Hippocampal formation (tissue), 2 donors: ENCODE measurements around the gene POU3F1.

Experiments used
- DNase-seq, 2 donors: peaks; one replicate each; lab custom pipeline; 2025; lab: John Stamatoyannopoulos, UW

POU3F1 gene

DNA sequence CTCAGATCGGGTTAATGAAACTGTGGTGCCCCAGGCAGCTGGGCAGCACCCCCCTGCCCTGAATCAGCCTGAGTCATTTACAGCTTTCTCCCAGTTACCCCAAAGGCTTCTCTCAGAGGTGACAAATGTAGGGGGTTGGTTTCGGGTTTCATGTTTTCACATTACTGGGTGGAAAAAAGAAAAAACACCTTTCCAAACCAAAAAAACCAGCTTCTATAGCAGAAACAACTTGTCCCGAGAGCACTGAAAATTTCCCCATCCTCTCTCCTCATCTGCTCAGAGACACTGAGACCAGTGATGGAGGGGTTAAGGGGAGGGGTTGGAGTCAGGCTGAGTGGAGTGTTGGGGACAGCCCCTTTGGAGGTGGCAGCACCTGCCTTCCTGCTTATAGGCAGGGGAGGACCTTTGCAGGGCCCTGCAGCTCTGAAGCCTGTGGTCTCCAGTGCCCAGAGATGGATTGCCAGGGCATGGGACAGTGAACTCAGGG lies 18.4 kb downstream of the POU3F1 start:
- DNase-seq: no peak

DNA sequence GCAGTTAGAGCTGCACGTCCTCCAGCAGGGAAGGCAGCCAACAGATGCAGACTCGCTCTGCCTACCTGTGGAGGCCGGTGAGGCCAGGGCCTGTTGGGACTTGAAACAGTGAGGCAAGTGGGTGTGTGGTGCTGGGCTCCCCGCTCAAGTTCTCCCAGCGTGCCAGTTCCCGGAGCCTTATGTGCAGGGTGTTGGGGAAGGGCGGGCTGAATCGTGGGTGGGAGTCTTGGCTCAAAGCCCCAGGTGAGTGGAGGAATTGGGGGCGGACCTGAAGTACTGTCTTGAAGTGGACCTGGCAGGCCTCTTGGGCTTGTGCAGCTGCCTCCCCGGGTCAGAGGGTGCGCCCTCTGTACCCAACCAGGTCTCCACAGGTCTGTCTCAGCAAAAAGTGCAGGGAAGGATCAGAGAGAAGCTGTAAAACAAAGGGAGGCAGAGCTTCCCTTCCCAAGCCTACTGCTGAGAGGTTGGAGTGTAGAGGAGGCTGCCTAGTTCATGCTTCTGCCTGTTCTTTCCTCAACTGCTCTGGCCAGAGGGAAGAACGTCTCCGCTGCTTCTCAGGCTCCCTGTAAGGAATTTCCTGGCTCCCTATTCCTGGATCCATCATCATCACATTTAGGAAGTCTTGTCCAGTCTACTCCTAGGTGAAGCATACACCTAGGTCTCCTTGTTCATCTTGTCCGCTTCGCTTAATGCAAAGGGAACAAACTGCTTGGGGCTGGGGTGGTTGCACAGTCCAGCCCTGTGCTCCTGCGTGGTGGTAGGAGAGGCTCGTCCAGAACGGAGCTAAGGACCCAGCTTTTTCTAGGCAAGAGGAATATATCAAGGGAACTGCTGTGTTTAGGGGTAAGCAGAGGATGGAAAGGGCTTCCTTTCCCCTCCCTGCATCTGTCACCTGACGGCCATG lies 19.1 kb downstream of the POU3F1 start:
- no peak for DNase-seq

DNA sequence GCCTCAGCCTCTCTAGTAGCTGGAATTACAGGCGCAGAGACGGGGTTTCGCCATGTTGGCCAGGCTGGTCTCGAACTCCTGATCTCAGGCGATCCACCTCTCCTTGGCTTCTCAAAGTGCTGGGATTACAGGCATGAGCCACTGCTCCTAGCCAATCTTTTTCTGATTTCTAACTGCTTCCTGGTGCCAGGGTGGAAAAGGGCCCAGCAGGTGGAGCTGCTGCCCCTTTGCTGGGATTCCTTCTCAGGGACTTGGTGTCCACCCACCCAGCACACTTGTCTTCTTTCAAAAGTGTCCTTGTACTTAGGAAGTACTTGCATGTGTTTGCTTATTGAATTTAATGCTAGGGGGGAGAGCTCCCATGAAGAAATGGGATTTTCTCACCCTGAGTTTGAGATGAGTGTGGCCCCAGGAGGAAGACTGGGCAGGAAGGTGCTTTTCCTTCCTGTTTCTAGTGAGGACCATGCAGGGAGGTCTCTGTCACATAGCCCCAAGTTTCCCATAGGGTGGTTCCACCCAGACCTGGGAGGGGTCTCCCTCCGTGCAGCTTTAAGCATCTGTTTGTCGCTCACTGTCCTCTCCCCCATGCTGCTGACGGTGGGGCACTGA lies 19.9 kb downstream of the POU3F1 start:
- DNase-seq: peak; percentile 22 to 57

DNA sequence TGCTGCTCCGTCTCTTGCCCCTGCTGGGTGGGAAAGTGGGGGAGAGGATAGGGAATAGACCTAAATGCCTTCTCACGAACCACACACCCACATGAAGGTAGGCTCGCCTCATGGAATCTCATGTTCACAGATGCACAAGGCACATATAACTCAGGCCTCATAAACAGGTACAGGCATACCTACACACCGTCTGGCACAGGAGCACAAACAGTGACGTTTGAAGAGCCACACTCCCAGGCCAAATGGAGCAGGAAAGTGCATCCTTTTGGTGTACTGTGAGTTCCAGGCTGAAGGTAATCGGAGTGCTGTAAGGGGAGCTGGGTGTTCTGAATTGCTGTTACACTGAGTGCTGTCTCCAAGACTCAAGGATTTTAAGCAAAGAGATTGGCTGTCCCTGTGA lies 20.9 kb downstream of the POU3F1 start:
- DNase-seq: no peak

DNA sequence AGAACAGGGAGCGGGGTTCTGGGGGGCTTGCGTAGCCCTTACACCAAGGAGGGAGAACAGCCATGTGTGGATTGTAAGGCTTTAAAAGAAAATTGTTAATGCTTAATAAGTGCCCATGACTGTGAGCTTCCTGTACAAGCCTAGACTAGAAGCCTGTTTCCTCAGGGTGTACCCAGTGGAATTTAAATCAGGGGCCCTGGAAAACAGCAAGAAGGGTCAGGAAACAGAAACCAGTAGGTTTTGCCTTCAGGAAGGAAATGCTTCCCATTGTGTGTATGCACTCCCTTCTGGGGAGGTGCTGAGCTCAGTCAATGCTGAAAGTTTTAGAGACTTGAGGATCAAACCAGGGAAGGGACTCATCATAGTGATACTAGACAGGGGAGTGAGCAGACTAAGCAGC lies 21.4 kb downstream of the POU3F1 start:
- no peak for DNase-seq

DNA sequence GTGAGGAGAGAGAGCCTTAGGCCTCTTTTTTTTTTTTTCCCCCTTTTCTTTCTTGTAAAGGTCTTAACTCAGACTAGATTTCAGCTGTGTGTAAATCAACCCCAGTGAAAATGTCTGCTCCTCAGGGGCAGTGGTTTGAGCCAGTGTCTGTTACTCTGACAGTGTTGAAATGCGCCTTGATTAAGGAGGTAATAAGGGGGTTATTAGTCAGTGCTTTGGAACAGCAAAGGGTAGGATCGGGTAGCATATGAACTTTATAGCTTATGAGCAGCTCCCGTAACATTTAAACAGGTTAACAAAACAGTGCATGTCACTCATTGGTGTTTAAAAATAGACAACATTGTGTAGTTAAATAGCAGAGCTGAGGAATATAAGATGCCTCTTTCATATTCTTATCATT lies 23.8 kb downstream of the POU3F1 start:
- no peak for DNase-seq

DNA sequence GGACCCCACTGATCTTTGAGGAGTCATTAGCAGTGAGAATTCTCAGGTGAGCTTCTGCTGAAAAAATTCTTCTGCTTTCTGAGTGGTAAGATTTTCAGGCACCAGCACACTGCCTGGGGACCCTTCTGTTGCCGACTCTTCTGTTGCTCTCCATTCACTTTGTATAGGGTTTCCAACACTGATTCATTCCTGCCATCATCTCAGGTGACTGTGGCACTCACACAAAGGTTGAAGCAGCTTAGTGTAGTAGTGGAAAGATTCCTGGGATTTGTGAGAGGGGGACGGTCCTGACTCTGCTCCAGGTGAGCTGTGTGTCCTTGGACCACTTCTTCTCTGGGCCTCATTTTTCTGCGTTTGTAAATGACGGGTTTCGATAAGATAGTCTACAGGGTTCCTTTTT lies 24.6 kb downstream of the POU3F1 start:
- DNase-seq: no peak

DNA sequence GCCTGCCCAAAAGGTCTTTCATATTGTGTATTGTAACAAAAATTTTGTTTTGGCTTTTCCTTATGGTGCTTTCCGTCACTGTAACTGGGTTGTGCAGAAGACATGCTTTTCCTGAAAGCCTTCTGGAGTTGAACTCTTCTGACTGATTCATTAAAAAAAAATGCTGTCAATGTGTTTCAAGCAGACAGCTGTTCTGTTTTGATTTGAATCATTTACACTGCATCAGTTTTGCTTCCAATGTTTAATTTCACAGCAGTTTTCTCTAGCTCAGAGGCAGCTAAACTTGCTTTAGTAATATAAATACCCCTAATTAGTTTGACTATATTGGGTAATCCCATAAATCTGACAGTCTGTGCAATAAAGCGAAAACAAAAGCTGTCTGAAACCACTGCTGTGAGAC lies 26.2 kb downstream of the POU3F1 start:
- no peak for DNase-seq

DNA sequence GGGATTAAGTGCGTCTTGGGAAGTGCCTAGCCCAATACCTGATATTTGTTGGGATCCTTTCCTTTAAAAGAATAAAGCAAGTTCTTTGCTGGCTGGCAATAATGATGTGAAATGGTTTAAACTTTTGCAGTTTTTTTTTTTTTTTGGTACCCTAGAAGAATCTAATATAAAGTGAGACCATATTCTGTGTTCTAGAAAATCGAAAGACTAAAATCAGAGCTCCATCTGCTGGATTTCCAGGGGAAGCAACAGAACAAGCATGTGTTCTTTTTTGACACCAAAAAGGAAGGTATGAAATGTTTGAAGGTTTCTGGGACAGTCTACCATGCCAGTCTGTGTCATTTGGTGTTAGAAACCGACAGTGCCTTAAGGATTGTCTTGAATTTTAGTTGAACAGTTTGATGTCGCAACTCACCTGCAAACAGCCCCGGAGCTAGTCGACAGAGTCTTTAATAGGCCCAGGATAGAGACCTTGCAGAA lies 27.7 kb downstream of the POU3F1 start:
- DNase-seq: no peak

DNA sequence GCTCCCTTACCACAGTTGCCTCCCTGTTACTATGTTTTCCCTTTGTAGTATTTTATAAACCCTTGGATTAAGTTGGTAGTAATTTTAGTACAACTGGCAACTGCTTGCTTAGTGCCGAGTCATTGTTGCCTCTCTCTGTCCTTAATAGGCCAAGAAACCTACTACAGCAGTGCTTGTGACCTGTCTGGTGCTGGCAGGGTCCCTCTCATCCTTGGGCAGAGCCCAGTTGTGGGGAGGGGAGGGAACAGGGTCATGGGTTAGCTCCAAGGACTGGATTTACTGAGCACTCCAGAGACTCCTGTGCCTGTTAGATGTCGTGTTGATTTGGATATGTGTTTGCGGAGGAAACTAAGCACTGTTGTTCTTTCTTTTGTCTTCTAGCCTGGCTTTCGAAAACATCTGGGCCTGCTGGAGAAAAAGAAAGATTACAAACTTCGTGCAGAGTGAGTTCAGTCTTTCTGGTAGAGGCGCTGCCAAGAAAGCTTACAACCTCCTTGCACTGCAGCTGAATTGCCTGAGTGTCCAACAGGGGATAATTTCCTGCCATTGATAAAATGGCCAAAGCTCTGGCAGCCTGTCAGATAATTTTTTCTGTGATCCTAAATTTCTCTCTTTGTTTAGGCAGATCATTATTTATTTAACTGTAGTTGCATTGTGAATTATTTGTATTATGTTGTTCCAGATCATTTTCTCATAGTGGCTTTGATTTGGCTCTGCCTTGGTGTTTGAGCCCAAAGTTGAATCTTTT lies 30.4 kb downstream of the POU3F1 start:
- DNase-seq: no peak

DNA sequence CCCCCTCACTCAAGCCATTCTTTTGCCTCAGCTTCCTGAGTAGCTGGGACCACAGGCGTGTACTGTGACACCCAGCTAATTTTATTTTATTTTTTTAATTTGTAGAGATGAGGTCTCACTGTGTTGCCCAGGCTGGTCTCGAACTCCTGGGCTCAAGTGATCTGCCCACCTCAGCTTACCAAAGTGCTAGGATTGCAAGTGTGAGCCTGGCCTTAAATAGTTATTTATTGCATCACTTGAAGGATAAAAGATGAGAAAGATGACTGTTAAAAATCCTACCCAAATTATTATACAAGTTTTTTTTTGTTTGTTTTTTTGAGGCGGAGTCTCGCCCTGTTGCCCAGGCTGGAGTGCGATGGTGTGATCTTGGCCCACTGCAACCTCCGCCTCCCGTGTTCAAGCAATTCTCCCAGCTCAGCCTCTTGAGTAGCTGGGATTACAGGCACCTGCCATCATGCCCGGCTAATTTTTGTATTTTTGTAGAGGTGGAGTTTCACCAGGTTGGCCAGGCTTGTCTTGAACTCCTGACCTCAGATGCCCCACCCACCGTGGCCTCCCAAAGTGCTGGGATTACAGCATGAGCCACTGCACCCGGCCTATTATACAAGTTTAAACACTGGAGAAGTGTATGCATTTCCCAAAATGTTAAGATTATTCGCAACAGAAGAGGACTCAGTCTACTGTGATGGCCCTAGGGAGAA lies 31.7 kb downstream of the POU3F1 start:
- DNase-seq: no peak

DNA sequence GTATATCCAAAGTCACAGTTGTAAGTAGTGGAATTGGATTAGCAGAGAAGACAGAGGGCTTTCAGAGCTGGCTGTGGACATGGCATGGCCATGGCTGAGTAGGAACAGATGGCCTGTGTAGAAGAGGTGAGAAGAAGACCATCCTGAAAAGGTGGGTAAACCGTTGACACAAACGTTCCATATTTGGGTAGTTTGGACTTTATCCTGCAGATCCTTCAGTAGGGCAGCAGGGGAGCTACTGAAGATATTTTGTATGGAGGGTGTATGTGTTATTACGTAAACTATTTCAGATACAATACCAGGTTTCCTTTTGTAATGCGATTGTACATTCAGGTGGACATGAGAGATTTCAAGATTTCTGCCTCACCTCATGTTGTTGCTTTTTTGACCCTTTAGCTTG lies 32.4 kb downstream of the POU3F1 start:
- DNase-seq: no peak

DNA sequence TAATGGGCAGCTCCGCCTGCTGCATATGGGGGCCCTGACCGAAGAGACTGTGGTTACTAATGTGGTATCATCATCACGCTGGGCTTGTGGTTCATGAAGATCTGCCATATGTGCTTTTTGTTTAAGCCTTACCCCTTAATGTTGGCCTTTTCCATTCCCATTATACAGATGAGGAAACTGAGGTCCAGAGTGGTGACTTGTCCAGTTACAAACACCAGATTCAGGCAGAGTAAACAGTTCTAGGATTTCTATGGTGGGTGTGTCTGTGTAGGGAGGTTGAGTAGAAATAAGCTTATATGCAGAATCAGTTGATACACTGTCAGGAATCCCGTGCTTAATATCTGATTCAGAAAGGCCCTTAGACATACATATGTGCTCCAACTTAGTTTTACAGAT lies 33.4 kb downstream of the POU3F1 start:
- DNase-seq: no peak

DNA sequence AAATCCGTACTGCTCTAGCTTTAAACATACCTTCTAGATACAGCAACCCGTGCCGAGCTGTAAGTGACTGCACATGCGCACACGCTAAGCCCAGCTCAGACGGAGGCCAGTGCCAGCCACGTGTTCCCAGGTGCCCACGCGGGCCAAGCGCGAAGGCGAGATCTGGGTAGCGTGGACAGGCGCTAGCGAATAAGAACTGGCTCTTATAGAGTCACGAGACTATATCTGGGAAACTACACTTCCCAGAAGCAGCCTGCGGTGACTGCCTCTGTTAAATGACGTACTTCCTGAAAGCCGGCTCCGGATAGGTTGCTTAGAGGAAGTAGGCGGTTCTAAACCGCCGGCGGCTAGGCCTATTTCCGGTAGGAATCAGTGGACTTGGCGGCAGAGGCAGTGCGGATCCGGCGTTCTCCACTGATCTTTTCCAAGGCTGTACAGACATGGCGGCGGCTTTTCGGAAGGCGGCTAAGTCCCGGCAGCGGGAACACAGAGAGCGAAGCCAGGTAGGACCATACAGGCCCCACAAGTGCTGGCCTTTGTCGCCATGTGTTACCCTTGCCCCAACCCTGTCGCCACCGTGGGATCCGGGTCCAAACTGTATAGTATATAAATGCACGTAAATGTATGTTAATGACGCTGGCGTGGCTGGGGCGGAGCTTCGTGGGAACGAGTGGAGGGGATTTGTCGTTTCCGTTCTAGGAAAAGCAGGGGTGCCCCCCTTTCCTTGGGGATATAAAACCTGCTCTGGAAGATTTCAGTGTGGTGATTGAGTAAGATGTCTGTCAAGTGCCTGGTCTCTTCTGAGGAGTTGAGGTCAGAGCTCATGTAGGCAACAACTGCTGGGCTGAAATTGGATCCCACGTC lies 34.0 kb downstream of the POU3F1 start, which contains the start of gene UTP11:
Gene UTP11 (plus strand): TSS at position 372 of the 864 bp plus-strand sequence. CDS start 69 bp downstream, at position 441.
- DNase-seq: peak; percentile 91 to 98

DNA sequence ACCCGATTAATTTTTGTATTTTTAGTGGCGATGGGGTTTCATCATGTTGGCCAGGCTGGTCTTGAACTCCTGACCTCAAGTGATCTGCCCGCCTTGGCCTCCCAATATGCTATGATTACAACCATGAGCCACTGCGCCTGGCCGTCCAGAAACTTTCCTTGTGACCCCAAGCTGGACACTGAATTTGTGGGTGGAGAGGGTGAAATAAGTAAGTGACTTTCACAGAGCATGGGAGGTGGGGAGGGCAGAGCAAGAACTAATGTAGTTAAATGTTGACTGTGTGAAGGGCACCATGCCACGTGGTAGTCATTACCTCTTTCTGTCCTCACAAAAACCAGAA lies 36.8 kb downstream of the POU3F1 start:
- DNase-seq: no peak

DNA sequence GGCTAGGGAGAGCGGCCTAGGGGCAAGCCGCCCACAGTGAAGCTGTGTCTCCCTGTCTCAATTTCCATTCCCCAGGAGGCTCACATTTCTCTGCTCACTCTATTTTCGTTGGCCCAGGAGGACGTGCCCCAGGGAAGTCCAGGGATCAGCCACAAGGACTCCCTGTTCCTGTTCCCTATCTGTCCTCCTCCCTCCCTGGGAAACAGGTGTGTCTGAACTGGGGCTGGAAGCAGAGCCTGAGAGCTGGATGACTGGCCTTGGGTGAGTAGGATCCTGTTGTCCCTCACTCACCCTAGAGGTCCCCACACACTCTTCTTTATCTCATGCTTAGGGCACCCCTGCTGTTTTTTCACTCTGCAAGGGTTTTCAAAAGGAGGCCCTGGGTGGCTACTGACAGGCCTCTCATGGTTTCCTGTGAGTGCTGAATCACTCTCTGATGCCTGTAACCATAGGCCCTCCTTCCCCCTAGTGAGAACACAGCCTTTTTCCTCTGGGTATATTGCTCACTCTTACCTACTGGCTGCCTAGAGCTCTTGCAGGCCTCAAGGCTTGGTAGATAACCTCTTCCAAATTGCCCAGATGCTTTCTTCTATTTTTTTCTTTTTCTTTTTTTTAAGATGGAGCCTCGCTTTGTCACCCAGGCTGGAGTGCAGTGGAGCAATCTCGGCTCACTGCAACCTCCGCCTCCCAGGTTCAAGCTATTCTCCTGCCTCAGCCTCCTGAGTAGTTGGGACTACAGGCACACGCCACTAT lies 37.3 kb downstream of the POU3F1 start:
- DNase-seq: no peak

DNA sequence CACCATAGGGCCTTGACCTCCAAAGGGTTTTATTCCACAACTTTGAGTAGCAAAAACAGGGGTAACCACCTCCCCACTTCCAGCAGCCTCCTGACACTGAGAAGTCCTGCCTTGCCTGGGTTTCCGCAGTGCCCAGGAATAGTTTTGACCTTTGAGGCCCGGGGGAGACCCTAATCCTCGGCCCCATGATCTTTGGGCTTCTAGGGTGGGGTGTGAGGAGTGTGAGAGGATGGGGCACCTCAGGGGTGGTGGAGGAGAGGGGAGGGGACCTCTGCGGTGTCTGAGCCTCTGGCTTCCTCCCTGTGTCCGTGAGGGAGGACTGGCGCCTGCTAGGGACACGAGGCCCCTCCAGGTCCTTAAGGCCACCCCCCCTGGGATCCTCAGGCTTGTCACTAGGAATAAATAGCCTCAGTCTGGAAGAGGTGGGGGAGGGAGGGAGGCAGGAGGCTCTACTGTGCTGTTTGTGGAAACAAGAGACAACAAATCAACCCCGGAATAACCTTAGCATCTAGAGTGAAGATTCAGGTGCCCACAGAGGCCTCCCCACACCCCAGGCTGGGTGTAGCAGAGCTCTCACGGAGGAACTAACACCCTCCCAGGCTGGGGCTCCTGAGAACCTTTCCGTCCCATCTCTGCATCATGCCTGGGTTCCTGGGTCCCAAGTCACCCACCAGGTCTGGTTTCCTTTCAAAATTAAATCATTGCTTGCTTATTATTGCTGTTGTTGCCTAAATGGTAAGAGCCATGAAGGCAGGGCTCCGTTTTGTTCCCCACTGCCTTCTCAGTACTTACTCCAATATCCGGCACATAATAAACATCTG lies 40.4 kb downstream of the POU3F1 start:
- DNase-seq: no peak

DNA sequence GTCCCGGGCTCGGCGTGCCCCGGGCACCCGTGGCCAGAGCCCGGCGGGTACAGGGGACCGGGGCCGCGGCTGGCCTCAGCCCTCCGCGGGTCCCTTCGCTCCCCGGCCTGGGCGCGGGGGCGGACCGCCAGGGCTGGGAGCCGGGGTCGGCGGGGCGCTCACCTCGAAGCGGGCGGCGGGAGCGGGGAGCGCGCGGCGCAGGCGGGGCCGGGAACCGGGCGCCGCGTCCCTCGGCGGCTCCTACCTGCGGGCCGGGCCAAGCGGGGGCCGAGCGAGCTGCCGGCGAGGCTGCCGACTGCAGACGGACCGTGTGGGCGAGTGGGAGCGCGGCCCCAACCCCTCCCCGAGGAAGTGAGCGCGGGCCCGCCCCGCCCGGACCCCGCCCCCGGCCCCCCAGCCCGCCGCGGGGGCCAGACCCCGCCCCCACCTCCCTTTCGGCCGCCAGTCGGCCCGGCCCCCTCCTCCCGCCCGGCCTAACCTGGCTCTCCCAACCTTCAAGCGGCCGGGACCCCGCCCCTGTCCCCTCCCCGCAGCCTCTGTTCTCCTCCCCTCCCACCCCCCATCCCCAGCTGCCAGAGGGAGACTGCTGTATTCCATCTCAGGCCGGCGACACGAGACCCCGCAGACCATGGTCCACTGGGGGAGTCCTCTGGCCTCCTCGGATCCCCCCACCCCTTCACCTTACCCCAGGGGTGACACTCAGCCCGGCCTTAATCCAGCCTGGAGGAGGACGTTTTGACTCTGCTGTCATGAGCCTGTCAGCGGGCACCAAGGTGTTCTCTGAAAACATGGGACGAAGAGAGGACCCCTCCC lies 41.2 kb downstream of the POU3F1 start, which contains the start of gene FHL3:
Gene FHL3 (minus strand): TSS at position 320 of the 813 bp plus-strand sequence. CDS start 6,102 bp downstream, outside the sequence.
- DNase-seq: no peak
